Lung (tissue), 12 donors: ENCODE data around the gene EWSR1. TPM values are rescaled to one million over a fixed set of nuclear protein-coding genes. Genes with fewer than 3 reads are reported as not detected.

ENCODE experiments used
- ATAC-seq: fragments of 200-7000 bp; cut with Tn5 transposase; one replicate; pipeline ENCODE4 v1.9.1; 2020; ENCODE audit warnings: moderate number of reproducible peaks; ENCODE audit not compliant: insufficient read depth, low FRiP score
- DNase-seq, 3 donors: peaks; one replicate each; pipeline ENCODE4 v3.0.0-alpha.2; 2013 to 2017
- H3K27ac ChIP-seq, 2 donors: one replicate each; pipeline ENCODE4 v1.5.1; 2013; ENCODE audit warnings: mild to moderate bottlenecking in 2 of 2, moderate library complexity in 2 of 2, control low read depth in 1 of 2, inconsistent platforms in 1 of 2, low read depth in 1 of 2, low read length in 1 of 2
- H3K27me3 ChIP-seq, 3 donors: one replicate each; pipeline ENCODE4 v1.5.1; 2013; ENCODE audit warnings: low read length in 2 of 3; ENCODE audit not compliant: control insufficient read depth in 3 of 3, insufficient read depth in 3 of 3
- H3K36me3 ChIP-seq, 4 donors: one replicate each; pipeline ENCODE4 v1.5.1; 2013; ENCODE audit warnings: low read length in 4 of 4, mild to moderate bottlenecking in 1 of 4, moderate library complexity in 1 of 4; ENCODE audit not compliant: control insufficient read depth in 4 of 4, insufficient read depth in 4 of 4
- H3K4me1 ChIP-seq, 5 donors: one replicate each; pipeline ENCODE4 v1.5.1; 2013; ENCODE audit warnings: low read length in 5 of 5, mild to moderate bottlenecking in 2 of 5, moderate library complexity in 1 of 5; ENCODE audit not compliant: control insufficient read depth in 5 of 5, insufficient read depth in 5 of 5
- H3K4me3 ChIP-seq: one replicate; pipeline ENCODE4 v1.5.1; 2013; ENCODE audit warnings: mild to moderate bottlenecking, control low read depth, moderate library complexity
- H3K9ac ChIP-seq, 2 donors: one replicate each; pipeline ENCODE4 v1.5.1; 2013; ENCODE audit warnings: low read length in 2 of 2, control low read depth in 1 of 2; ENCODE audit not compliant: insufficient read depth in 1 of 2
- H3K9me3 ChIP-seq, 4 donors: one replicate each; pipeline ENCODE4 v1.5.1; 2013; ENCODE audit warnings: low read length in 3 of 4, mild to moderate bottlenecking in 1 of 4, moderate library complexity in 1 of 4; ENCODE audit not compliant: control insufficient read depth in 4 of 4, insufficient read depth in 3 of 4
- WGBS, 2 donors: extraction: QIAGEN DNeasy Blood & Tissue Kit; methylation state at CpG; one replicate each; pipeline ENCODE4 v1.1.7; 2013; 5-methylcytosine and 5-hydroxymethylcytosine counted together
- polyA plus RNA-seq, 2 donors: library from polyadenylated mRNA; stranded (reverse); fragments of 200-250 nt; gene quantifications; one replicate each; pipeline ENCODE4 v1.2.1, GENCODE V29; 2013
- total RNA-seq, 2 donors: library from RNA; depleted of rRNA in 1 of 2; stranded (reverse); fragments of >200 nt in 1 of 2; gene quantifications; one replicate each; pipeline ENCODE4 v1.2.1, GENCODE V29; 2014 to 2021
- TF ChIP-seq, protein P1 (sequence below): IDR thresholded peaks from 2 replicates; pipeline ENCODE4 v1.5.1; 2012; ENCODE audit warnings: mild to moderate bottlenecking; ENCODE audit errors: control extremely low read depth, extremely low read depth
- donor health status: control.
- donor health status: control.
- donor health status: Bipolar disorder and iron deficiency.
- donor health status: healthy.
- donor health status: DM: yes; HTN: yes; CAD: no.

The EWSR1 gene
- total and polyA plus RNA-seq, 4 donors: 115 to 215 (median 168) TPM

- Histone ChIP-seq H3K4me1 (peaks cover 0 to 7% (median 0%) of the 10 kb centered on the region in 5 donors), H3K36me3 (peaks cover 27 to 32% (median 31%) of the 10 kb centered on the region in 4 donors), H3K9me3 (no peaks in the 10 kb centered on the region), H3K9ac (no peak overlapping the region), H3K27ac (no peak overlapping the region), H3K27me3 (no peaks in the 10 kb centered on the region), H3K4me3 (no peak overlapping the region)
- DNase-seq: no peak
- WGBS, 2 donors: 91 to 92% methylated on average over 17 of the region's 17 CpGs
- ATAC-seq: no peak
- TF ChIP-seq, protein P1, sequence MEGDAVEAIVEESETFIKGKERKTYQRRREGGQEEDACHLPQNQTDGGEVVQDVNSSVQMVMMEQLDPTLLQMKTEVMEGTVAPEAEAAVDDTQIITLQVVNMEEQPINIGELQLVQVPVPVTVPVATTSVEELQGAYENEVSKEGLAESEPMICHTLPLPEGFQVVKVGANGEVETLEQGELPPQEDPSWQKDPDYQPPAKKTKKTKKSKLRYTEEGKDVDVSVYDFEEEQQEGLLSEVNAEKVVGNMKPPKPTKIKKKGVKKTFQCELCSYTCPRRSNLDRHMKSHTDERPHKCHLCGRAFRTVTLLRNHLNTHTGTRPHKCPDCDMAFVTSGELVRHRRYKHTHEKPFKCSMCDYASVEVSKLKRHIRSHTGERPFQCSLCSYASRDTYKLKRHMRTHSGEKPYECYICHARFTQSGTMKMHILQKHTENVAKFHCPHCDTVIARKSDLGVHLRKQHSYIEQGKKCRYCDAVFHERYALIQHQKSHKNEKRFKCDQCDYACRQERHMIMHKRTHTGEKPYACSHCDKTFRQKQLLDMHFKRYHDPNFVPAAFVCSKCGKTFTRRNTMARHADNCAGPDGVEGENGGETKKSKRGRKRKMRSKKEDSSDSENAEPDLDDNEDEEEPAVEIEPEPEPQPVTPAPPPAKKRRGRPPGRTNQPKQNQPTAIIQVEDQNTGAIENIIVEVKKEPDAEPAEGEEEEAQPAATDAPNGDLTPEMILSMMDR: no peak
Measured at GRCh38 chr22:29301716-29302401, 33.8 kb downstream of the EWSR1 start.

DNA sequence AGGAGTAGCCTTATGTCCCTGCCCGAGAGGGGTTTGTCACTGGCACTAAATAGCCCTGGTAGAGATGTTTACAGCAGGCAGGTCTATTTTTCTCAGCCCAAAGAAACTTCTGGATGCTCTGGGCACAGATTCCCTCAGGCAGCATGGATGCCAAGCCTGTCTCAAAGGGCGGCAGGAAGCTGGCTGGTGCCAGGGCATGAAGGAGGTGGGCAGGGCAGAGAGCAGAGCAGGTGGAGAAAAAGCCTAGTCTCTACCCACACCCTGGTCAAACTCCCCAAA, 34.3 kb downstream of the EWSR1 start:
- WGBS, 2 donors: 77 to 82% methylated on average over 2 of the region's 2 CpGs
- H3K4me1 ChIP-seq: peaks cover 0 to 7% (median 0%) of the 10 kb centered on the region in 5 donors
- no peak overlapping the region for H3K27ac ChIP-seq
- H3K36me3 ChIP-seq: peaks cover 22 to 27% (median 26%) of the 10 kb centered on the region in 4 donors
- no peaks in the 10 kb centered on the region for H3K9me3 ChIP-seq
- H3K27me3 ChIP-seq: no peaks in the 10 kb centered on the region
- no peak for DNase-seq
- no peak for ATAC-seq
- H3K4me3 ChIP-seq: no peak overlapping the region
- TF ChIP-seq, protein P1: no peak
- H3K9ac ChIP-seq: no peak overlapping the region

GRCh38 chr22:29302681-29303465, 34.8 kb downstream of the EWSR1 start:
- Histone ChIP-seq H3K9me3 (no peaks in the 10 kb centered on the region), H3K27ac (peak overlapping the region in 1 of 2 donors; percentile 5), H3K36me3 (peaks cover 16 to 23% (median 21%) of the 10 kb centered on the region in 4 donors), H3K4me3 (no peak overlapping the region), H3K27me3 (no peaks in the 10 kb centered on the region), H3K9ac (no peak overlapping the region), H3K4me1 (peaks cover 0 to 12% (median 0%) of the 10 kb centered on the region in 5 donors)
- TF ChIP-seq, protein P1: no peak
- WGBS, 2 donors: 53 to 64% methylated on average over 13 of the region's 13 CpGs
- DNase-seq: no peak
- no peak for ATAC-seq
